MM.1S (cell line): ENCODE measurements around the gene BCL2L14.

Experiments
- DNase-seq: peaks from one replicate; pipeline ENCODE4 v3.0.0-alpha.2; 2015
- H2AFZ ChIP-seq: fragments of 300-600 bp; sonication (generic); 2 replicates; pipeline ENCODE4 v1.6.0; 2016; ENCODE audit warnings: antibody characterized with exemption, low read length
- H3F3A ChIP-seq: fragments of 300-600 bp; sonication (generic); 2 replicates; pipeline ENCODE4 v1.6.1; 2016; ENCODE audit warnings: mild to moderate bottlenecking, antibody characterized with exemption, low read length, moderate library complexity, mixed read lengths; ENCODE audit not compliant: insufficient read depth
- H3K27ac ChIP-seq: fragments of 300-600 bp; sonication (generic); 2 replicates; pipeline ENCODE4 v1.5.1; 2016; ENCODE audit warnings: mild to moderate bottlenecking, low read length
- H3K27me3 ChIP-seq: fragments of 300-600 bp; sonication (generic); replicated peaks from 2 replicates; pipeline ENCODE4 v1.6.0; 2016; ENCODE audit warnings: low read length; ENCODE audit not compliant: insufficient read depth
- H3K36me3 ChIP-seq: fragments of 300-600 bp; sonication (generic); replicated peaks from 2 replicates; pipeline ENCODE4 v1.6.1; 2016; ENCODE audit warnings: mild to moderate bottlenecking, low read length, mixed read lengths; ENCODE audit not compliant: insufficient read depth
- H3K4me1 ChIP-seq: fragments of 300-600 bp; sonication (generic); 2 replicates; pipeline ENCODE4 v1.6.1; 2016; ENCODE audit warnings: low read length, mixed read lengths
- H3K4me2 ChIP-seq: fragments of 300-600 bp; sonication (generic); 2 replicates; pipeline ENCODE4 v1.6.0; 2016; ENCODE audit warnings: low read depth, low read length
- H3K4me3 ChIP-seq: fragments of 300-600 bp; sonication (generic); 2 replicates; pipeline ENCODE4 v1.5.1; 2016; ENCODE audit warnings: low read length, mixed read lengths
- H3K79me2 ChIP-seq: fragments of 300-600 bp; sonication (generic); 2 replicates; pipeline ENCODE4 v1.6.1; 2016; ENCODE audit warnings: mixed run types, low read length, mixed read lengths
- H3K9ac ChIP-seq: fragments of 300-600 bp; sonication (generic); 2 replicates; pipeline ENCODE4 v1.6.1; 2016; ENCODE audit warnings: low read length, mixed read lengths
- H3K9me2 ChIP-seq: fragments of 300-600 bp; sonication (generic); replicated peaks from 2 replicates; pipeline ENCODE4 v1.6.1; 2016; ENCODE audit warnings: mild to moderate bottlenecking, low read length, mixed read lengths; ENCODE audit not compliant: insufficient read depth
- H3K9me3 ChIP-seq: fragments of 300-600 bp; sonication (generic); replicated peaks from 2 replicates; pipeline ENCODE4 v1.6.1; 2016; ENCODE audit warnings: mild to moderate bottlenecking, low read length, mixed read lengths; ENCODE audit not compliant: insufficient read depth
- H4K20me1 ChIP-seq: fragments of 300-600 bp; sonication (generic); 2 replicates; pipeline ENCODE4 v1.6.1; 2016; ENCODE audit warnings: mild to moderate bottlenecking, low read length, moderate library complexity, mixed read lengths; ENCODE audit not compliant: insufficient read depth
- CTCF ChIP-seq: fragments of 300-600 bp; sonication (generic); IDR thresholded peaks from 2 replicates; pipeline ENCODE4 v1.5.1; 2016; ENCODE audit warnings: antibody characterized with exemption, low read length, mixed read lengths
- EZH2 ChIP-seq: fragments of 300-600 bp; sonication (generic); optimal IDR thresholded peaks from 2 replicates; pipeline ENCODE3; 2017; ENCODE audit warnings: low read depth, mild to moderate bottlenecking, antibody characterized with exemption, low read length, mixed read lengths
- EZH2phosphoT487 ChIP-seq: fragments of 300-600 bp; sonication (generic); IDR thresholded peaks from 2 replicates; pipeline ENCODE4 v1.6.1; 2018; ENCODE audit warnings: antibody characterized with exemption, low read length

The BCL2L14 gene

GRCh38 chr12:12070674-12071656 lies at the start of gene BCL2L14:
TSS of gene BCL2L14 (plus strand) at chr12:12070939. CDS start at chr12:12079306, 8,367 bp downstream.
- TF ChIP-seq EZH2phosphoT487 (no peak), EZH2 (no peak), CTCF (peak; percentile 37)
- Histone ChIP-seq H4K20me1 (no peaks in the 10 kb centered on the region), H3K27ac (no peak within 1 kb of the TSS), H2AFZ (peak within 1 kb of the TSS; percentile 81), H3K36me3 (no peaks in the 10 kb centered on the region), H3K9me2 (no peaks in the 10 kb centered on the region), H3K4me1 (no peaks in the 10 kb centered on the region), H3K27me3 (no peaks in the 10 kb centered on the region), H3K9ac (peak within 1 kb of the TSS; percentile 47), H3K79me2 (no peaks in the 10 kb centered on the region), H3K4me3 (peak within 1 kb of the TSS; percentile 61), H3K9me3 (no peaks in the 10 kb centered on the region), H3K4me2 (peak within 1 kb of the TSS; percentile 70), H3F3A (no peaks in the 10 kb centered on the region)
- DNase-seq: peak; percentile 46

- H3K9me2 ChIP-seq: no peaks in the 10 kb centered on the region
- no peak overlapping the region for H3K9ac ChIP-seq
- H3F3A ChIP-seq: peaks cover 21% of the 10 kb centered on the region
- TF ChIP-seq CTCF: no peak
- TF ChIP-seq EZH2phosphoT487: no peak
- TF ChIP-seq EZH2: no peak
- no peaks in the 10 kb centered on the region for H3K27me3 ChIP-seq
- H3K79me2 ChIP-seq: no peaks in the 10 kb centered on the region
- DNase-seq: no peak
- H3K4me3 ChIP-seq: no peak overlapping the region
- H2AFZ ChIP-seq: no peak overlapping the region
- no peaks in the 10 kb centered on the region for H4K20me1 ChIP-seq
- no peak overlapping the region for H3K4me2 ChIP-seq
- no peak overlapping the region for H3K27ac ChIP-seq
- H3K36me3 ChIP-seq: no peaks in the 10 kb centered on the region
- H3K4me1 ChIP-seq: peaks cover 18% of the 10 kb centered on the region
- H3K9me3 ChIP-seq: no peaks in the 10 kb centered on the region
Measured at GRCh38 chr12:12022306-12022936, 48.3 kb upstream of the BCL2L14 start.

GRCh38 chr12:12023456-12023855 lies 47.3 kb upstream of the BCL2L14 start:
- H3K9ac ChIP-seq: no peak overlapping the region
- H3K9me2 ChIP-seq: no peaks in the 10 kb centered on the region
- H2AFZ ChIP-seq: no peak overlapping the region
- no peaks in the 10 kb centered on the region for H3K9me3 ChIP-seq
- H3K4me1 ChIP-seq: peaks cover 18% of the 10 kb centered on the region
- no peak for DNase-seq
- no peaks in the 10 kb centered on the region for H3K36me3 ChIP-seq
- no peak overlapping the region for H3K4me3 ChIP-seq
- H3K27ac ChIP-seq: no peak overlapping the region
- H3K27me3 ChIP-seq: no peaks in the 10 kb centered on the region
- no peaks in the 10 kb centered on the region for H3K79me2 ChIP-seq
- H3F3A ChIP-seq: peaks cover 21% of the 10 kb centered on the region
- TF ChIP-seq EZH2phosphoT487: no peak
- TF ChIP-seq EZH2: no peak
- TF ChIP-seq CTCF: no peak
- H4K20me1 ChIP-seq: no peaks in the 10 kb centered on the region
- H3K4me2 ChIP-seq: no peak overlapping the region
